ENCODE data around the gene STEEP1.
"Not testable (repeated sequence)": the region's sequence is repeated elsewhere in the genome, so short reads cannot be mapped to it uniquely, and the experiment has no call there.

Gene STEEP1

GRCh38 chrX:119500061-119500800 lies 65.0 kb downstream of the STEEP1 start:
- no peak overlapping the region for H2AFZ ChIP-seq (ENCODE audit: low read length)
- TF ChIP-seq EZH2phosphoT487 (IDR thresholded peaks at IDR 0.05; ENCODE audit: borderline replicate concordance) = no peak
- TF ChIP-seq, protein P1, sequence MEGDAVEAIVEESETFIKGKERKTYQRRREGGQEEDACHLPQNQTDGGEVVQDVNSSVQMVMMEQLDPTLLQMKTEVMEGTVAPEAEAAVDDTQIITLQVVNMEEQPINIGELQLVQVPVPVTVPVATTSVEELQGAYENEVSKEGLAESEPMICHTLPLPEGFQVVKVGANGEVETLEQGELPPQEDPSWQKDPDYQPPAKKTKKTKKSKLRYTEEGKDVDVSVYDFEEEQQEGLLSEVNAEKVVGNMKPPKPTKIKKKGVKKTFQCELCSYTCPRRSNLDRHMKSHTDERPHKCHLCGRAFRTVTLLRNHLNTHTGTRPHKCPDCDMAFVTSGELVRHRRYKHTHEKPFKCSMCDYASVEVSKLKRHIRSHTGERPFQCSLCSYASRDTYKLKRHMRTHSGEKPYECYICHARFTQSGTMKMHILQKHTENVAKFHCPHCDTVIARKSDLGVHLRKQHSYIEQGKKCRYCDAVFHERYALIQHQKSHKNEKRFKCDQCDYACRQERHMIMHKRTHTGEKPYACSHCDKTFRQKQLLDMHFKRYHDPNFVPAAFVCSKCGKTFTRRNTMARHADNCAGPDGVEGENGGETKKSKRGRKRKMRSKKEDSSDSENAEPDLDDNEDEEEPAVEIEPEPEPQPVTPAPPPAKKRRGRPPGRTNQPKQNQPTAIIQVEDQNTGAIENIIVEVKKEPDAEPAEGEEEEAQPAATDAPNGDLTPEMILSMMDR (conservative IDR thresholded peaks at IDR 0.05; ENCODE audit: low read length) = no peak
- H3K9ac ChIP-seq (ENCODE audit: low read depth, low read length, poor library complexity, severe bottlenecking) = no peak overlapping the region
- H3K36me3 ChIP-seq (ENCODE audit: insufficient read depth, low read length) = no peaks in the 10 kb centered on the region
- no peaks in the 10 kb centered on the region for H3K79me2 ChIP-seq (ENCODE audit: insufficient read depth, low read length)
- no peaks in the 10 kb centered on the region for H4K20me1 ChIP-seq (ENCODE audit: insufficient read depth, low read length, poor library complexity, severe bottlenecking)
- H3K9me3 ChIP-seq (ENCODE audit: insufficient read depth, low read depth, low read length) = no peaks in the 10 kb centered on the region
- no peak overlapping the region for H3K4me2 ChIP-seq (ENCODE audit: low read depth, low read length, poor library complexity, severe bottlenecking)
- H3K9me2 ChIP-seq (replicated peaks; ENCODE audit: low read depth, low read length) = no peaks in the 10 kb centered on the region
- no peak overlapping the region for H3K4me3 ChIP-seq (ENCODE audit: low read length, poor library complexity, severe bottlenecking)
- H3K4me1 ChIP-seq (ENCODE audit: insufficient read depth, low read length, poor library complexity, severe bottlenecking) = peaks cover 16% of the 10 kb centered on the region
- no peaks in the 10 kb centered on the region for H3K27me3 ChIP-seq (ENCODE audit: insufficient read depth, low read length, poor library complexity, severe bottlenecking)
- no peaks in the 10 kb centered on the region for H3F3A ChIP-seq (ENCODE audit: low read depth)

- Histone ChIP-seq H3K9me3 (ENCODE audit: insufficient read depth, low read depth, low read length) (no peaks in the 10 kb centered on the region), H3K4me3 (ENCODE audit: low read length, poor library complexity, severe bottlenecking) (no peak overlapping the region), H3K4me1 (ENCODE audit: insufficient read depth, low read length, poor library complexity, severe bottlenecking) (peaks cover 16% of the 10 kb centered on the region), H3K36me3 (ENCODE audit: insufficient read depth, low read length) (no peaks in the 10 kb centered on the region), H3F3A (ENCODE audit: low read depth) (no peaks in the 10 kb centered on the region), H4K20me1 (ENCODE audit: insufficient read depth, low read length, poor library complexity, severe bottlenecking) (no peaks in the 10 kb centered on the region), H3K9me2 (replicated peaks; ENCODE audit: low read depth, low read length) (no peaks in the 10 kb centered on the region), H2AFZ (ENCODE audit: low read length) (0 out of 2 replicates have a peak overlapping the region, but pooled peaks have one; percentile 43), H3K4me2 (ENCODE audit: low read depth, low read length, poor library complexity, severe bottlenecking) (no peak overlapping the region), H3K27me3 (ENCODE audit: insufficient read depth, low read length, poor library complexity, severe bottlenecking) (no peaks in the 10 kb centered on the region), H3K79me2 (ENCODE audit: insufficient read depth, low read length) (no peaks in the 10 kb centered on the region), H3K9ac (ENCODE audit: low read depth, low read length, poor library complexity, severe bottlenecking) (no peak overlapping the region)
- TF ChIP-seq, protein P1 (conservative IDR thresholded peaks at IDR 0.05; ENCODE audit: low read length) = no peak
- no peak for TF ChIP-seq EZH2phosphoT487 (IDR thresholded peaks at IDR 0.05; ENCODE audit: borderline replicate concordance)
Observed at GRCh38 chrX:119497185-119497584, 68.0 kb downstream of the STEEP1 start.

- H3K27me3 ChIP-seq (ENCODE audit: insufficient read depth, low read length, poor library complexity, severe bottlenecking) = no peaks in the 10 kb centered on the region
- peaks cover 16% of the 10 kb centered on the region for H3K4me1 ChIP-seq (ENCODE audit: insufficient read depth, low read length, poor library complexity, severe bottlenecking)
- TF ChIP-seq EZH2phosphoT487 (IDR thresholded peaks at IDR 0.05; ENCODE audit: borderline replicate concordance) = no peak
- TF ChIP-seq, protein P1 (conservative IDR thresholded peaks at IDR 0.05; ENCODE audit: low read length) = 0 out of 2 replicates have a peak, but pooled peaks have one; percentile 11
- H2AFZ ChIP-seq (ENCODE audit: low read length) = peak overlapping the region; percentile 67; the same call in 1 of the 2 replicates
- H3K36me3 ChIP-seq (ENCODE audit: insufficient read depth, low read length) = no peaks in the 10 kb centered on the region
- H3K9ac ChIP-seq (ENCODE audit: low read depth, low read length, poor library complexity, severe bottlenecking) = peak overlapping the region; percentile 40
- no peaks in the 10 kb centered on the region for H3K9me2 ChIP-seq (replicated peaks; ENCODE audit: low read depth, low read length)
- H3K4me2 ChIP-seq (ENCODE audit: low read depth, low read length, poor library complexity, severe bottlenecking) = peak overlapping the region; percentile 29
- peak overlapping the region; percentile 10 for H3K4me3 ChIP-seq (ENCODE audit: low read length, poor library complexity, severe bottlenecking)
- H3F3A ChIP-seq (ENCODE audit: low read depth) = no peaks in the 10 kb centered on the region
- no peaks in the 10 kb centered on the region for H4K20me1 ChIP-seq (ENCODE audit: insufficient read depth, low read length, poor library complexity, severe bottlenecking)
- no peaks in the 10 kb centered on the region for H3K79me2 ChIP-seq (ENCODE audit: insufficient read depth, low read length)
- no peaks in the 10 kb centered on the region for H3K9me3 ChIP-seq (ENCODE audit: insufficient read depth, low read depth, low read length)
Observed at GRCh38 chrX:119495734-119496726, 69.2 kb downstream of the STEEP1 start.

DNA sequence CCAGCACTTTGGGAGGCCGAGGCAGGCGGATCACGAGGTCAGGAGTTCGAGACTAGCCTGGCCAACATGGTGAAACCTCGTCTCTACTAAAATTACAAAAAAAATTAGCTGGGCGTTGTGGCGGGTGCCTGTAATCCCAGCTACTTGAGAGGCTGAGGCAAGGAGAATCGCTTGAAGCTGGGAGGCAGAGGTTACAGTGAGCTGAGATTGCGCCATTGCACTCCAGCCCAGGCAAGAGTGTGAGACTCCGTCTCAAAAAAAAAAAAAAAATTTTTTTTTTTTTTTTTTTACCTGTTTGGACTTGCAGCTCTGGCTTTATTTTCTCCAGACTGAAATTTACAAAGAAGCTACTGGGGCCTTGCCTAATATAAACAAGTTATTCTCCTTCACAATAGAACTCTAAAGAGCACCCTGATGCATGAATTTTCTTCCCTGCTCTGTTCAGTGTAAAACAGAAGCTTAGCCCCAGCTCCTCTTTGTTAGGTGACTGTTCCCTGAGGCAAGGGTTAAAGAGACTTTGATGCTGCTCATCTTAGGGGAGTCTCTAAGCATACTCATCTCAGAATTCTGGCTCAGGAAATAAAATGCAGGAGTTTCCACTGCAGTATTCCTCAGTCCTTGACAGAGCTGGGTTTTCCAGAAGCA lies 71.2 kb downstream of the STEEP1 start:
- H3K4me3 ChIP-seq (ENCODE audit: low read length, poor library complexity, severe bottlenecking); H3K27me3 ChIP-seq (ENCODE audit: insufficient read depth, low read length, poor library complexity, severe bottlenecking); H3K79me2 ChIP-seq (ENCODE audit: insufficient read depth, low read length); H4K20me1 ChIP-seq (ENCODE audit: insufficient read depth, low read length, poor library complexity, severe bottlenecking); H2AFZ ChIP-seq (ENCODE audit: low read length); H3K9me3 ChIP-seq (ENCODE audit: insufficient read depth, low read depth, low read length); H3K9me2 ChIP-seq (replicated peaks; ENCODE audit: low read depth, low read length); H3K36me3 ChIP-seq (ENCODE audit: insufficient read depth, low read length); H3F3A ChIP-seq (ENCODE audit: low read depth); H3K4me2 ChIP-seq (ENCODE audit: low read depth, low read length, poor library complexity, severe bottlenecking); H3K9ac ChIP-seq (ENCODE audit: low read depth, low read length, poor library complexity, severe bottlenecking): not testable (repeated sequence)
- peaks cover 16% of the 10 kb centered on the region for H3K4me1 ChIP-seq (ENCODE audit: insufficient read depth, low read length, poor library complexity, severe bottlenecking)
